HEK293 (cell line): Measurements from ENCODE around the gene IGFL3.
"Not testable (repeated sequence)": the region's sequence is repeated elsewhere in the genome, so short reads cannot be mapped to it uniquely, and the experiment has no call there.

ENCODE experiments used
- CTCF ChIA-PET: fragments of 350-600 bp; formaldehyde crosslinking; extraction: SDS; loops from one replicate; lab custom pipeline; 2021; ENCODE audit warnings: antibody characterized with exemption; lab: Yijun Ruan, JAX
- POLR2A ChIA-PET: fragments of 300-600 bp; formaldehyde crosslinking; extraction: SDS; loops from one replicate; lab custom pipeline; 2020; ENCODE audit warnings: antibody characterized with exemption, inconsistent platforms; lab: Yijun Ruan, JAX
- H3K27ac ChIP-seq: fragments of 200-500 bp; sonication (Bioruptor generic); 2 replicates; pipeline ENCODE4 v1.5.1; 2014; ENCODE audit warnings: low read depth, low read length, control low read depth, inconsistent platforms; ENCODE audit errors: extremely low read depth
- H3K36me3 ChIP-seq, 2 experiments: fragments of 200-500 bp in 1 of 2; sonication (Bioruptor generic) in 1 of 2; 1 replicate in 1 of 2; 2 replicates in 1 of 2; pipeline ENCODE4 v1.5.1; 2014 to 2017; ENCODE audit warnings: inconsistent platforms in 2 of 2, low read length in 2 of 2; ENCODE audit not compliant: control insufficient read depth in 2 of 2, insufficient read depth in 1 of 2
- H3K4me1 ChIP-seq: fragments of 200-500 bp; sonication (Bioruptor generic); 2 replicates; pipeline ENCODE4 v1.5.1; 2014; ENCODE audit warnings: mild to moderate bottlenecking, low read length, inconsistent platforms; ENCODE audit not compliant: control insufficient read depth, insufficient read depth
- H3K4me3 ChIP-seq: 2 replicates; pipeline ENCODE4 v1.5.1; 2011; ENCODE audit warnings: low read depth, mild to moderate bottlenecking, control low read depth, low read length, moderate library complexity
- H3K9me3 ChIP-seq: fragments of 200-500 bp; sonication (Bioruptor generic); 2 replicates; pipeline ENCODE4 v1.5.1; 2014; ENCODE audit warnings: low read depth, low read length, inconsistent platforms; ENCODE audit not compliant: control insufficient read depth, insufficient read depth
- EGR2 ChIP-seq: fragments of 450-650 bp; formaldehyde crosslinking; IDR thresholded peaks from 2 replicates; pipeline ENCODE4 v1.5.1; 2016; ENCODE audit warnings: low read depth, missing biosample characterization, missing genetic modification characterization
- GLIS2 ChIP-seq: fragments of 450-650 bp; formaldehyde crosslinking; IDR thresholded peaks from 2 replicates; pipeline ENCODE4 v1.5.1; 2016; ENCODE audit warnings: missing biosample characterization, missing genetic modification characterization
- HOXC10 ChIP-seq: sonication (generic); formaldehyde crosslinking; IDR thresholded peaks from 2 replicates; pipeline ENCODE4 v1.8.1; 2023; ENCODE audit warnings: mild to moderate bottlenecking, missing genetic modification reagents
- IKZF3 ChIP-seq: fragments of 450-650 bp; IDR thresholded peaks from 2 replicates; pipeline ENCODE4 v1.5.0; 2018; ENCODE audit warnings: missing biosample characterization, mild to moderate bottlenecking, missing genetic modification characterization, moderate library complexity
- KLF9 ChIP-seq: fragments of 450-650 bp; formaldehyde crosslinking; IDR thresholded peaks from 2 replicates; pipeline ENCODE4 v1.5.1; 2016; ENCODE audit warnings: missing biosample characterization, missing genetic modification characterization, low read depth
- SP7 ChIP-seq: fragments of 450-650 bp; formaldehyde crosslinking; IDR thresholded peaks from 2 replicates; pipeline ENCODE4 v1.5.1; 2016; ENCODE audit warnings: missing biosample characterization, missing genetic modification characterization
- TCF7L2 ChIP-seq: IDR thresholded peaks from 2 replicates; pipeline ENCODE4 v1.6.1; 2011; ENCODE audit warnings: low read depth, mild to moderate bottlenecking, inconsistent platforms, low read length, moderate library complexity, borderline replicate concordance
- ZFHX2 ChIP-seq: fragments of 450-650 bp; formaldehyde crosslinking; conservative IDR thresholded peaks from 2 replicates; pipeline ENCODE4 v1.5.1; 2016; ENCODE audit warnings: missing biosample characterization, missing genetic modification characterization
- ZFP37 ChIP-seq: fragments of 450-650 bp; formaldehyde crosslinking; IDR thresholded peaks from 2 replicates; pipeline ENCODE4 v1.5.1; 2016; ENCODE audit warnings: missing biosample characterization, missing genetic modification characterization
- ZIC2 ChIP-seq: fragments of 450-650 bp; formaldehyde crosslinking; IDR thresholded peaks from 2 replicates; pipeline ENCODE4 v1.5.1; 2016; ENCODE audit warnings: missing biosample characterization, missing genetic modification characterization
- ZNF114 ChIP-seq: fragments of 450-650 bp; formaldehyde crosslinking; IDR thresholded peaks from 2 replicates; pipeline ENCODE4 v1.5.0; 2017; ENCODE audit warnings: missing biosample characterization, missing genetic modification characterization
- ZNF132 ChIP-seq: fragments of 450-650 bp; formaldehyde crosslinking; IDR thresholded peaks from 2 replicates; pipeline ENCODE4 v1.5.1; 2017; ENCODE audit warnings: missing biosample characterization, missing genetic modification characterization, borderline replicate concordance
- ZNF248 ChIP-seq: fragments of 450-650 bp; formaldehyde crosslinking; IDR thresholded peaks from 2 replicates; pipeline ENCODE4 v1.5.1; 2017; ENCODE audit warnings: missing biosample characterization, missing genetic modification characterization
- ZNF302 ChIP-seq: fragments of 450-650 bp; formaldehyde crosslinking; IDR thresholded peaks from 2 replicates; pipeline ENCODE4 v1.5.1; 2016; ENCODE audit warnings: missing biosample characterization, missing genetic modification characterization, low read depth
- ZNF391 ChIP-seq: fragments of 450-650 bp; formaldehyde crosslinking; IDR thresholded peaks from 2 replicates; pipeline ENCODE4 v1.5.1; 2016; ENCODE audit warnings: low read depth, missing biosample characterization, missing genetic modification characterization, borderline replicate concordance
- ZNF510 ChIP-seq: fragments of 450-650 bp; formaldehyde crosslinking; IDR thresholded peaks from 2 replicates; pipeline ENCODE4 v1.5.1; 2018; ENCODE audit warnings: mild to moderate bottlenecking, missing genetic modification characterization, missing biosample characterization; ENCODE audit not compliant: insufficient replicate concordance
- ZNF544 ChIP-seq: fragments of 450-650 bp; formaldehyde crosslinking; IDR thresholded peaks from 2 replicates; pipeline ENCODE4 v1.5.0; 2017; ENCODE audit warnings: missing biosample characterization, missing genetic modification characterization
- ZNF555 ChIP-seq: fragments of 450-650 bp; formaldehyde crosslinking; conservative IDR thresholded peaks from 2 replicates; pipeline ENCODE4 v1.5.1; 2017; ENCODE audit warnings: missing biosample characterization, mild to moderate bottlenecking, missing genetic modification characterization, inconsistent platforms
- ZNF776 ChIP-seq: fragments of 450-650 bp; formaldehyde crosslinking; IDR thresholded peaks from 2 replicates; pipeline ENCODE4 v1.5.0; 2017; ENCODE audit warnings: missing biosample characterization, missing genetic modification characterization, borderline replicate concordance
- ZNF785 ChIP-seq: fragments of 450-650 bp; formaldehyde crosslinking; IDR thresholded peaks from 2 replicates; pipeline ENCODE4 v1.5.1; 2016; ENCODE audit warnings: missing biosample characterization, missing genetic modification characterization
- TF ChIP-seq, protein P1 (sequence below): fragments of 450-650 bp; formaldehyde crosslinking; IDR thresholded peaks from 2 replicates; pipeline ENCODE4 v1.5.1; 2016; ENCODE audit warnings: missing biosample characterization, missing genetic modification characterization
- TF ChIP-seq, protein P2 (sequence below): fragments of 450-650 bp; formaldehyde crosslinking; IDR thresholded peaks from 2 replicates; pipeline ENCODE4 v1.5.1; 2016; ENCODE audit warnings: missing biosample characterization, missing genetic modification characterization
- TF ChIP-seq, protein P3 (sequence below): fragments of 450-650 bp; formaldehyde crosslinking; IDR thresholded peaks from 2 replicates; pipeline ENCODE4 v1.5.1; 2016; ENCODE audit warnings: missing biosample characterization, missing genetic modification characterization, low read depth

IGFL3 gene

DNA sequence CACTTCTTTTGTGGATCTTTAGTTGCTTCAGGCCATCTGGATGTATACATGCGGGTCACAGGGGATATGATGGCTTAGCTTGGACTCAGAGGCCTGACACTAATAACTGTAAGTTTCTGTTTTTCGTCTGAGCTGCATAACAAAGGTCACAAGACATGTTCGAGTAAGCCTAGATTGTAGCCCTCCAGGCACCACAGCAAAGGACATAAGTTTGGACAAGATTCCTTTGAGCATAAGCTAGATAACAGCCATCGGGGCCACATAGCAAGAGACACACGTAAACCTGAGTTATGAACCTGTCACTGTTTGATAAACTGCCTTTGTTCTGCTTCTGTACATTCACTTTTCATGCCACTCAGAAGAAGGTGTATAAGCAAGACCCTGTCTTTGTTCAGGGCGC is 14.6 kb downstream of the IGFL3 start:
- TF ChIP-seq ZNF114 (tag by site-specific recombination) (no peak), ZNF132 (tag by site-specific recombination) (no peak), ZNF391 (tag by site-specific recombination) (no peak), SP7 (tag by site-specific recombination) (no peak), ZNF544 (tag by site-specific recombination) (no peak), IKZF3 (tag by site-specific recombination) (no peak), ZFP37 (no peak), ZNF302 (no peak), ZNF510 (no peak), ZNF785 (tag by site-specific recombination) (no peak), ZNF555 (no peak), ZIC2 (tag by site-specific recombination) (no peak), TCF7L2 (no peak), HOXC10 (CRISPR knock-in tag) (no peak), KLF9 (tag by site-specific recombination) (no peak), ZNF248 (no peak)
- TF ChIP-seq, protein P1, sequence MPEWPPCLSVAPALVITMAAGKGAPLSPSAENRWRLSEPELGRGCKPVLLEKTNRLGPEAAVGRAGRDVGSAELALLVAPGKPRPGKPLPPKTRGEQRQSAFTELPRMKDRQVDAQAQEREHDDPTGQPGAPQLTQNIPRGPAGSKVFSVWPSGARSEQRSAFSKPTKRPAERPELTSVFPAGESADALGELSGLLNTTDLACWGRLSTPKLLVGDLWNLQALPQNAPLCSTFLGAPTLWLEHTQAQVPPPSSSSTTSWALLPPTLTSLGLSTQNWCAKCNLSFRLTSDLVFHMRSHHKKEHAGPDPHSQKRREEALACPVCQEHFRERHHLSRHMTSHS (tag by site-specific recombination) = no peak
- TF ChIP-seq, protein P2, sequence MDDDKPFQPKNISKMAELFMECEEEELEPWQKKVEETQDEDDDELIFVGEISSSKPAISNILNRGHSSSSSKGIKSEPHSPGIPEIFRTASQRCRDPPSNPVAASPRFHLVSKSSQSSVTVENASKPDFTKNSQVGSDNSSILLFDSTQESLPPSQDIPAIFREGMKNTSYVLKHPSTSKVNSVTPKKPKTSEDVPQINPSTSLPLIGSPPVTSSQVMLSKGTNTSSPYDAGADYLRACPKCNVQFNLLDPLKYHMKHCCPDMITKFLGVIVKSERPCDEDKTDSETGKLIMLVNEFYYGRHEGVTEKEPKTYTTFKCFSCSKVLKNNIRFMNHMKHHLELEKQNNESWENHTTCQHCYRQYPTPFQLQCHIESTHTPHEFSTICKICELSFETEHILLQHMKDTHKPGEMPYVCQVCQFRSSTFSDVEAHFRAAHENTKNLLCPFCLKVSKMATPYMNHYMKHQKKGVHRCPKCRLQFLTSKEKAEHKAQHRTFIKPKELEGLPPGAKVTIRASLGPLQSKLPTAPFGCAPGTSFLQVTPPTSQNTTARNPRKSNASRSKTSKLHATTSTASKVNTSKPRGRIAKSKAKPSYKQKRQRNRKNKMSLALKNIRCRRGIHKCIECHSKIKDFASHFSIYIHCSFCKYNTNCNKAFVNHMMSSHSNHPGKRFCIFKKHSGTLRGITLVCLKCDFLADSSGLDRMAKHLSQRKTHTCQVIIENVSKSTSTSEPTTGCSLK (tag by site-specific recombination) = no peak
- Histone ChIP-seq H3K9me3 (no peaks in the 10 kb centered on the region), H3K4me1 (no peaks in the 10 kb centered on the region), H3K27ac (no peak overlapping the region), H3K36me3 (no peaks in the 10 kb centered on the region), H3K4me3 (no peak overlapping the region)
- CTCF ChIA-PET = no interaction called here
- POLR2A ChIA-PET = no interaction called here

DNA sequence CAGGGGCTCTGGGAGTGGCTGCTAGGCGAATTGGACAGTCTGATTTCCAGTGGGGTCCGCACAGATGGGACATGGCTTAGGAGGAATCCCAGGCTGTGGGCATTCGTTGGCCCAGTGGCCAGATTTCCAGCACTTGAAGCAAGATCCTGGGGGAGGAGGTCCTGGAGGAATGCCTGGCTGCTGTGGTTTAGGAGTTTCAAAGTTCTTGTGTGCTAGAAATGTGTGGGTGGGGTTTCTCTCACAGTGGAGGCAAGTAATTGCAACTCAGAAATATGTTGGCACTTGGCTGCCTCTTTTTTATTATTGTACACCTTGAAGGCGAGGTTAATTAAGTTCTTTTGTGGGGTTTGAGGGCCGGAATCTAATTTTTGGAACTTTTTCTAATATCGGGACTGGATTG is 17.1 kb downstream of the IGFL3 start:
- TF ChIP-seq ZNF776 (no peak), GLIS2 (tag by site-specific recombination) (no peak), ZFHX2 (peak; percentile 74), EGR2 (peak; percentile 37; the same call in 1 of the 2 replicates)
- TF ChIP-seq, protein P3, sequence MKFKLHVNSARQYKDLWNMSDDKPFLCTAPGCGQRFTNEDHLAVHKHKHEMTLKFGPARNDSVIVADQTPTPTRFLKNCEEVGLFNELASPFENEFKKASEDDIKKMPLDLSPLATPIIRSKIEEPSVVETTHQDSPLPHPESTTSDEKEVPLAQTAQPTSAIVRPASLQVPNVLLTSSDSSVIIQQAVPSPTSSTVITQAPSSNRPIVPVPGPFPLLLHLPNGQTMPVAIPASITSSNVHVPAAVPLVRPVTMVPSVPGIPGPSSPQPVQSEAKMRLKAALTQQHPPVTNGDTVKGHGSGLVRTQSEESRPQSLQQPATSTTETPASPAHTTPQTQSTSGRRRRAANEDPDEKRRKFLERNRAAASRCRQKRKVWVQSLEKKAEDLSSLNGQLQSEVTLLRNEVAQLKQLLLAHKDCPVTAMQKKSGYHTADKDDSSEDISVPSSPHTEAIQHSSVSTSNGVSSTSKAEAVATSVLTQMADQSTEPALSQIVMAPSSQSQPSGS (tag by site-specific recombination) = no peak
- Histone ChIP-seq H3K36me3 (no peaks in the 10 kb centered on the region), H3K9me3 (no peaks in the 10 kb centered on the region), H3K27ac (no peak overlapping the region), H3K4me3 (no peak overlapping the region), H3K4me1 (no peaks in the 10 kb centered on the region)
- ChIA-PET CTCF (no interaction called here), POLR2A (no interaction called here)

DNA sequence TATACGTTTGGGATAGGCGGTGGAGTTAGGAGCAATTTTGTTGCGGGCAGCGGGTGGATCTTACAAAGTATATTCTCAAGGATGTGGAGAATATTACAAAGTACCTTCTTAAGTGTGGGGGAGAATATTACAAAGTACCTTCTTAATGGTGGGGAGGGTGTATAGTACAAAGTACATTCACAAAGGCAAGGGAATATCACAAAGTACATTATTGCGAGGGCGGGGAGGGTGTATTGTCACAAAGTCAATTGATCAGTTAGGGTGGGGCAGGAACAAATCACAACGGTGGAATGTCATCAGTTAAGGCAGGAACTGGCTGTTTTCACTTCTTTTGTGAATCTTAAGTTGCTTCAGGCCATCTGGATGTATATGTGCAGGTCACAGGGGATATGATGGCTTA is 22.2 kb downstream of the IGFL3 start:
- POLR2A ChIA-PET, H3K9me3 ChIP-seq, H3K27ac ChIP-seq, H3K4me1 ChIP-seq, H3K36me3 ChIP-seq, H3K4me3 ChIP-seq: not testable (repeated sequence)
- CTCF ChIA-PET = interaction anchor here (0.8 kb wide), 1 partner anchor 20 kb away, joined by 3 read pairs; no protein-coding TSS in a partner anchor
